ENCODE data around the gene CCDC38.

- TF ChIP-seq, protein P1, sequence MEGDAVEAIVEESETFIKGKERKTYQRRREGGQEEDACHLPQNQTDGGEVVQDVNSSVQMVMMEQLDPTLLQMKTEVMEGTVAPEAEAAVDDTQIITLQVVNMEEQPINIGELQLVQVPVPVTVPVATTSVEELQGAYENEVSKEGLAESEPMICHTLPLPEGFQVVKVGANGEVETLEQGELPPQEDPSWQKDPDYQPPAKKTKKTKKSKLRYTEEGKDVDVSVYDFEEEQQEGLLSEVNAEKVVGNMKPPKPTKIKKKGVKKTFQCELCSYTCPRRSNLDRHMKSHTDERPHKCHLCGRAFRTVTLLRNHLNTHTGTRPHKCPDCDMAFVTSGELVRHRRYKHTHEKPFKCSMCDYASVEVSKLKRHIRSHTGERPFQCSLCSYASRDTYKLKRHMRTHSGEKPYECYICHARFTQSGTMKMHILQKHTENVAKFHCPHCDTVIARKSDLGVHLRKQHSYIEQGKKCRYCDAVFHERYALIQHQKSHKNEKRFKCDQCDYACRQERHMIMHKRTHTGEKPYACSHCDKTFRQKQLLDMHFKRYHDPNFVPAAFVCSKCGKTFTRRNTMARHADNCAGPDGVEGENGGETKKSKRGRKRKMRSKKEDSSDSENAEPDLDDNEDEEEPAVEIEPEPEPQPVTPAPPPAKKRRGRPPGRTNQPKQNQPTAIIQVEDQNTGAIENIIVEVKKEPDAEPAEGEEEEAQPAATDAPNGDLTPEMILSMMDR (conservative IDR thresholded peaks at IDR 0.05 in 1 of 2, IDR thresholded peaks at IDR 0.05 in 1 of 2; ENCODE audit: extremely low read depth in 1 of 2, insufficient read depth in 1 of 2, low read depth in 1 of 2, low read length in 2 of 2): no peak
- no peak for TF ChIP-seq EZH2 (IDR thresholded peaks at IDR 0.05; ENCODE audit: borderline replicate concordance, low read length)
These were observed 302 bp downstream of the CCDC38 start for GRCh38 chr12:95942101-95942523.
